IMR-90 (cell line): ENCODE data around the gene ARHGEF40. TPM values are rescaled to one million over a fixed set of nuclear protein-coding genes. Genes with fewer than 3 reads are reported as not detected.

ENCODE experiments used
- ATAC-seq: fragments of 200-7000 bp; cut with Tn5 transposase; 2 replicates; pipeline ENCODE4 v1.9.1; 2020; ENCODE audit warnings: low read depth, mild to moderate bottlenecking, moderate library complexity
- BruUV-seq: library from RNA; stranded (reverse); fragments of 400-500 nt; replicated peaks from 2 replicates; lab custom pipeline; 2021; lab: Mats Ljungman, UMichigan
- CTCF ChIA-PET: fragments of 300-600 bp; formaldehyde crosslinking; extraction: SDS; loops from one replicate; lab custom pipeline; 2021; ENCODE audit warnings: antibody characterized with exemption; lab: Yijun Ruan, JAX
- POLR2A ChIA-PET: fragments of 300-600 bp; sonication (Branson Sonifier 250); formaldehyde crosslinking; loops from one replicate; lab custom pipeline; 2022; ENCODE audit warnings: antibody characterized with exemption; ENCODE audit not compliant: unreplicated experiment; lab: Charles Lee
- DNase-seq: peaks from one replicate; pipeline ENCODE4 v3.0.0; 2013
- H2AFZ ChIP-seq: replicated peaks from 2 replicates; pipeline ENCODE3; 2013; ENCODE audit warnings: low read length, mild to moderate bottlenecking; ENCODE audit not compliant: poor library complexity
- H2AK5ac ChIP-seq: 2 replicates; pipeline ENCODE4 v1.6.1; 2013; ENCODE audit warnings: low read depth, low read length, inconsistent platforms
- H2AK9ac ChIP-seq: replicated peaks from 2 replicates; pipeline ENCODE3; 2013; ENCODE audit warnings: mild to moderate bottlenecking, low read depth, low read length, moderate library complexity; ENCODE audit not compliant: poor library complexity
- H2BK120ac ChIP-seq: 2 replicates; pipeline ENCODE4 v1.6.1; 2013; ENCODE audit warnings: low read depth, low read length, inconsistent platforms
- H2BK15ac ChIP-seq: 3 replicates; pipeline ENCODE4 v1.6.1; 2013; ENCODE audit warnings: low read depth, low read length, inconsistent platforms
- H2BK20ac ChIP-seq: 2 replicates; pipeline ENCODE4 v1.6.1; 2013; ENCODE audit warnings: low read depth, mild to moderate bottlenecking, inconsistent platforms, low read length, moderate library complexity
- H2BK5ac ChIP-seq: 2 replicates; pipeline ENCODE4 v1.6.1; 2013; ENCODE audit warnings: mild to moderate bottlenecking, low read depth, low read length, inconsistent platforms; ENCODE audit not compliant: poor library complexity, severe bottlenecking
- H3K14ac ChIP-seq: replicated peaks from 2 replicates; pipeline ENCODE4 v1.6.1; 2013; ENCODE audit warnings: low read depth, low read length, inconsistent platforms
- H3K18ac ChIP-seq: 2 replicates; pipeline ENCODE4 v1.6.1; 2013; ENCODE audit warnings: low read depth, low read length, control low read depth
- H3K23ac ChIP-seq: 2 replicates; pipeline ENCODE4 v1.6.1; 2013; ENCODE audit warnings: low read depth, low read length, inconsistent platforms
- H3K27ac ChIP-seq: 2 replicates; pipeline ENCODE4 v1.5.1; 2013; ENCODE audit warnings: mild to moderate bottlenecking, control low read depth, low read length; ENCODE audit not compliant: insufficient read depth
- H3K27me3 ChIP-seq: 2 replicates; pipeline ENCODE4 v1.6.1; 2013; ENCODE audit warnings: low read length; ENCODE audit not compliant: control insufficient read depth, insufficient read depth
- H3K36me3 ChIP-seq: 2 replicates; pipeline ENCODE4 v1.6.1; 2013; ENCODE audit warnings: low read length, mixed read lengths; ENCODE audit not compliant: control insufficient read depth, insufficient read depth
- H3K4ac ChIP-seq: 2 replicates; pipeline ENCODE4 v1.6.1; 2013; ENCODE audit warnings: low read depth, low read length, inconsistent platforms
- H3K4me1 ChIP-seq: 2 replicates; pipeline ENCODE4 v1.6.1; 2013; ENCODE audit warnings: low read length, mixed read lengths; ENCODE audit not compliant: control insufficient read depth, insufficient read depth
- H3K4me2 ChIP-seq: 2 replicates; pipeline ENCODE4 v1.6.1; 2013; ENCODE audit warnings: low read depth, mild to moderate bottlenecking, control low read depth, low read length, moderate library complexity
- H3K4me3 ChIP-seq: 2 replicates; pipeline ENCODE4 v1.5.1; 2013; ENCODE audit warnings: low read depth, mild to moderate bottlenecking, control low read depth, low read length, moderate library complexity; ENCODE audit not compliant: insufficient read depth
- H3K56ac ChIP-seq: 2 replicates; pipeline ENCODE4 v1.6.1; 2013; ENCODE audit warnings: low read length, inconsistent platforms; ENCODE audit not compliant: insufficient read depth; ENCODE audit errors: extremely low read depth
- H3K79me1 ChIP-seq, 2 experiments: 2 replicates each; pipeline ENCODE4 v1.6.1; 2013; ENCODE audit warnings: low read length in 2 of 2, inconsistent platforms in 1 of 2, low read depth in 1 of 2
- H3K9ac ChIP-seq: 2 replicates; pipeline ENCODE4 v1.6.1; 2013; ENCODE audit warnings: low read depth, low read length, control low read depth
- H3K9me1 ChIP-seq: 2 replicates; pipeline ENCODE4 v1.6.1; 2013; ENCODE audit warnings: low read length, inconsistent platforms; ENCODE audit not compliant: insufficient read depth
- H3K9me3 ChIP-seq: 2 replicates; pipeline ENCODE4 v1.6.1; 2013; ENCODE audit warnings: low read length; ENCODE audit not compliant: control insufficient read depth, insufficient read depth
- H4K20me1 ChIP-seq: 2 replicates; pipeline ENCODE4 v1.6.1; 2013; ENCODE audit warnings: low read length, inconsistent platforms; ENCODE audit not compliant: insufficient read depth
- H4K5ac ChIP-seq: 2 replicates; pipeline ENCODE4 v1.6.1; 2013; ENCODE audit warnings: mild to moderate bottlenecking, low read depth, low read length, control low read depth
- H4K8ac ChIP-seq, 2 experiments: 2 replicates each; pipeline ENCODE4 v1.6.1; 2013; ENCODE audit warnings: low read depth in 2 of 2, low read length in 2 of 2, control low read depth in 1 of 2, inconsistent platforms in 1 of 2
- H4K91ac ChIP-seq: 2 replicates; pipeline ENCODE4 v1.6.1; 2013; ENCODE audit warnings: low read depth, low read length, inconsistent platforms; ENCODE audit not compliant: insufficient read depth
- BHLHE40 ChIP-seq: fragments of 150-350 bp; IDR thresholded peaks from 2 replicates; pipeline ENCODE4 v1.6.1; 2016; ENCODE audit warnings: mild to moderate bottlenecking, low read depth, low read length
- CHD1 ChIP-seq: IDR thresholded peaks from 2 replicates; pipeline ENCODE4 v1.6.1; 2012; ENCODE audit warnings: low read depth, low read length, improper control_type of control experiment
- FOS ChIP-seq: fragments of 150-350 bp; IDR thresholded peaks from 2 replicates; pipeline ENCODE4 v1.6.1; 2016; ENCODE audit warnings: low read depth, low read length
- MAFK ChIP-seq: IDR thresholded peaks from 2 replicates; pipeline ENCODE4 v1.6.1; 2012; ENCODE audit warnings: low read depth, low read length, improper control_type of control experiment
- MAZ ChIP-seq: IDR thresholded peaks from 2 replicates; pipeline ENCODE4 v1.6.1; 2012; ENCODE audit warnings: low read depth, mild to moderate bottlenecking, low read length, improper control_type of control experiment, moderate library complexity, borderline replicate concordance
- MXI1 ChIP-seq: IDR thresholded peaks from 2 replicates; pipeline ENCODE4 v1.6.1; 2012; ENCODE audit warnings: low read depth, mild to moderate bottlenecking, low read length, moderate library complexity, borderline replicate concordance
- NFE2L2 ChIP-seq: fragments of 150-350 bp; IDR thresholded peaks from 2 replicates; pipeline ENCODE4 v1.6.1; 2016; ENCODE audit warnings: low read depth, mild to moderate bottlenecking, low read length
- POLR2A ChIP-seq: IDR thresholded peaks from 2 replicates; pipeline ENCODE4 v1.6.1; 2012; ENCODE audit warnings: mild to moderate bottlenecking, low read depth, low read length
- RAD21 ChIP-seq: IDR thresholded peaks from 2 replicates; pipeline ENCODE4 v1.6.1; 2012; ENCODE audit warnings: low read length, improper control_type of control experiment
- RCOR1 ChIP-seq: IDR thresholded peaks from 2 replicates; pipeline ENCODE4 v1.6.1; 2012; ENCODE audit warnings: mild to moderate bottlenecking, low read length, improper control_type of control experiment; ENCODE audit not compliant: insufficient replicate concordance
- RFX5 ChIP-seq: IDR thresholded peaks from 2 replicates; pipeline ENCODE4 v1.8.0; 2012; ENCODE audit warnings: low read depth, mild to moderate bottlenecking, low read length, moderate library complexity
- SMC3 ChIP-seq: fragments of 150-350 bp; IDR thresholded peaks from 2 replicates; pipeline ENCODE4 v1.6.1; 2016; ENCODE audit warnings: low read depth, mild to moderate bottlenecking, antibody characterized with exemption, low read length, moderate library complexity
- WGBS, 2 experiments: methylation state at CpG; one replicate each; pipeline versions ENCODE4 v1.1.5 to v1.1.7; 2013; ENCODE audit warnings: missing lambda C conversion rate in 2 of 2; ENCODE audit not compliant: insufficient read length in 1 of 2; ENCODE audit errors: extremely low coverage in 2 of 2; 5-methylcytosine and 5-hydroxymethylcytosine counted together
- dilution Hi-C: fragments of 300-500 bp; cut with HindIII; formaldehyde crosslinking; loops from one replicate; pipeline ENCODE4 v1.14.3; 2018; ENCODE audit warnings: low sequenced_read_pairs; ENCODE audit not compliant: unreplicated experiment
- in situ Hi-C: fragments of 300-500 bp; cut with MboI; formaldehyde crosslinking; loops from 3 replicates; pipeline ENCODE4 v1.14.3; 2019; ENCODE audit warnings: low sequenced_read_pairs, inconsistent platforms, mixed read lengths
- intact Hi-C: fragments of 100-400 bp; cut with micrococcal nuclease; formaldehyde crosslinking; loops from 2 replicates; pipeline ENCODE4 v1.10.0; 2022
- polyA plus RNA-seq, 3 experiments: library from polyadenylated mRNA; depleted of rRNA; stranded (reverse); fragments of >200 nt; gene quantifications; 2 replicates each; pipeline ENCODE4 v1.2.3, GENCODE V29; 2012; ENCODE audit warnings: low replicate concordance in 1 of 3
- total RNA-seq: library from RNA; depleted of rRNA; stranded (reverse); fragments of >200 nt; gene quantifications from 2 replicates; pipeline ENCODE4 v1.2.3, GENCODE V29; 2012
- TF ChIP-seq, protein P1 (sequence below): fragments of 150-350 bp; IDR thresholded peaks from 2 replicates; pipeline ENCODE4 v1.6.1; 2016; ENCODE audit warnings: low read depth, mild to moderate bottlenecking, low read length, moderate library complexity, borderline replicate concordance
- TF ChIP-seq, protein P2 (sequence below): conservative IDR thresholded peaks from 2 replicates; pipeline ENCODE4 v1.5.1; 2012; ENCODE audit warnings: mild to moderate bottlenecking, low read depth, low read length, improper control_type of control experiment
- TF ChIP-seq, protein P3 (sequence below): fragments of 150-350 bp; IDR thresholded peaks from 2 replicates; pipeline ENCODE4 v1.6.1; 2017; ENCODE audit warnings: mild to moderate bottlenecking, antibody characterized with exemption, low read length, low read depth

Gene ARHGEF40
- total and polyA plus RNA-seq, 2 of the 4 experiments (the other 2 are of a cell fraction), result 18.1 to 58.4 TPM

DNA sequence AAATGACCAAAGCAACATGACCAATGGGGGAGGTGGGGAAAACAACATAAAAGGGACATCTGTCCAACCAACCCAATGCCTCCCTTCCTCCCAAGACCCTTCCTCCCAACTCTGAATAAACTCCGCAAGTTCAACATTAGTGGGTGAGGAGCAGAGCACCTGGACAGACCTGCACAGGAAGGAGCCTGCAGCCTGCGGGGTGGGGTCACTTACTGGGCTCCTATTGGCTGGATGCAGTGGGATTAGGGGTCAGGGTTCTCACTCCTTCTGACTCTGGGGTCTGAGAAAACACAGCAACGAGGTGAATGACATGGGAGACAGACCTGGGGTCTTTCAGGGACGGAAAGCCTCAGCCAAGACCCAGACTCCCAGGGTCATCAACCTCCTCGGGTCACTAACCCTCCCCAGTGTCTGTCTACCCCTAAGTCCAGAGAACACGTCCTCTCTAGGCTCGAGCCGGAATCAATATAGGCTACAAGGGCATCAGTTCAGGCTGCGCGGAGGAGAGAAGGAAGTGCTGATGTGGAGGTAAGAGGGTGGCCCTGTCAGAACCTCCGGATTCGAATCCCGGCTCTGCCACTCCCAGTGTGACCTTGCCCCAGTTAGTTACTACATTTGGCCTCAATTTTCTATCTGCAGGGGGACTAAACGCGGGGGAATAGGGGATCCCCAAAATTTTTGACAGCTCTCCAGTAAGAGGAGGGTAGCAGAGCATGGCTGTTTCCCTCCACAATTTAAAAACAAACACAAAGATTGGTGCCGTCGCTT, 46.1 kb upstream of the ARHGEF40 start:
- no peak for DNase-seq
- Histone ChIP-seq H3K27me3 (peaks cover 61% of the 10 kb centered on the region), H2BK15ac (no peak overlapping the region), H2BK5ac (no peak overlapping the region), H3K14ac (no peak overlapping the region), H3K4me3 (peak overlapping the region; percentile 36; the same call in 1 of the 2 replicates), H2AK5ac (no peak overlapping the region), H2AFZ (peak overlapping the region; percentile 87), H4K5ac (no peak overlapping the region), H3K9me3 (no peaks in the 10 kb centered on the region), H4K91ac (no peak overlapping the region), H3K56ac (no peak overlapping the region), H3K4me2 (peak overlapping the region; percentile 65; the same call in 1 of the 2 replicates), H3K9ac (no peak overlapping the region), H3K36me3 (no peaks in the 10 kb centered on the region), H3K18ac (no peak overlapping the region), H3K4ac (no peak overlapping the region), H3K23ac (no peak overlapping the region), H3K9me1 (no peaks in the 10 kb centered on the region), H3K4me1 (no peaks in the 10 kb centered on the region), H3K27ac (no peak overlapping the region), H4K20me1 (no peaks in the 10 kb centered on the region), H3K79me1 (no peaks in the 10 kb centered on the region), H4K8ac (no peak overlapping the region), H2BK120ac (no peak overlapping the region), H2AK9ac (no peak overlapping the region), H2BK20ac (no peak overlapping the region)
- in situ Hi-C loops (no loop called here), intact Hi-C loops (no loop called here), dilution Hi-C loops (no loop called here)
- CTCF ChIA-PET, result interaction anchor here (0.6 to 1.2 kb wide), 2 partner anchors 9 kb away, joined by 3 to 4 read pairs; no protein-coding TSS in a partner anchor
- POLR2A ChIA-PET, result no interaction called here
- ATAC-seq, result no peak
- WGBS, 2 experiments, result no CpG with 5 or more reads among the region's 17 CpGs
- no TSS peak for BruUV-seq
- TF ChIP-seq FOS (no peak), MAZ (no peak), RAD21 (no peak), RFX5 (no peak), POLR2A (no peak), MAFK (no peak), BHLHE40 (no peak), NFE2L2 (no peak), SMC3 (no peak), RCOR1 (no peak), CHD1 (no peak), MXI1 (no peak)
- TF ChIP-seq, protein P1, sequence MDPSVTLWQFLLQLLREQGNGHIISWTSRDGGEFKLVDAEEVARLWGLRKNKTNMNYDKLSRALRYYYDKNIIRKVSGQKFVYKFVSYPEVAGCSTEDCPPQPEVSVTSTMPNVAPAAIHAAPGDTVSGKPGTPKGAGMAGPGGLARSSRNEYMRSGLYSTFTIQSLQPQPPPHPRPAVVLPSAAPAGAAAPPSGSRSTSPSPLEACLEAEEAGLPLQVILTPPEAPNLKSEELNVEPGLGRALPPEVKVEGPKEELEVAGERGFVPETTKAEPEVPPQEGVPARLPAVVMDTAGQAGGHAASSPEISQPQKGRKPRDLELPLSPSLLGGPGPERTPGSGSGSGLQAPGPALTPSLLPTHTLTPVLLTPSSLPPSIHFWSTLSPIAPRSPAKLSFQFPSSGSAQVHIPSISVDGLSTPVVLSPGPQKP, result no peak
- TF ChIP-seq, protein P2, sequence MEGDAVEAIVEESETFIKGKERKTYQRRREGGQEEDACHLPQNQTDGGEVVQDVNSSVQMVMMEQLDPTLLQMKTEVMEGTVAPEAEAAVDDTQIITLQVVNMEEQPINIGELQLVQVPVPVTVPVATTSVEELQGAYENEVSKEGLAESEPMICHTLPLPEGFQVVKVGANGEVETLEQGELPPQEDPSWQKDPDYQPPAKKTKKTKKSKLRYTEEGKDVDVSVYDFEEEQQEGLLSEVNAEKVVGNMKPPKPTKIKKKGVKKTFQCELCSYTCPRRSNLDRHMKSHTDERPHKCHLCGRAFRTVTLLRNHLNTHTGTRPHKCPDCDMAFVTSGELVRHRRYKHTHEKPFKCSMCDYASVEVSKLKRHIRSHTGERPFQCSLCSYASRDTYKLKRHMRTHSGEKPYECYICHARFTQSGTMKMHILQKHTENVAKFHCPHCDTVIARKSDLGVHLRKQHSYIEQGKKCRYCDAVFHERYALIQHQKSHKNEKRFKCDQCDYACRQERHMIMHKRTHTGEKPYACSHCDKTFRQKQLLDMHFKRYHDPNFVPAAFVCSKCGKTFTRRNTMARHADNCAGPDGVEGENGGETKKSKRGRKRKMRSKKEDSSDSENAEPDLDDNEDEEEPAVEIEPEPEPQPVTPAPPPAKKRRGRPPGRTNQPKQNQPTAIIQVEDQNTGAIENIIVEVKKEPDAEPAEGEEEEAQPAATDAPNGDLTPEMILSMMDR, result no peak
- TF ChIP-seq, protein P3, sequence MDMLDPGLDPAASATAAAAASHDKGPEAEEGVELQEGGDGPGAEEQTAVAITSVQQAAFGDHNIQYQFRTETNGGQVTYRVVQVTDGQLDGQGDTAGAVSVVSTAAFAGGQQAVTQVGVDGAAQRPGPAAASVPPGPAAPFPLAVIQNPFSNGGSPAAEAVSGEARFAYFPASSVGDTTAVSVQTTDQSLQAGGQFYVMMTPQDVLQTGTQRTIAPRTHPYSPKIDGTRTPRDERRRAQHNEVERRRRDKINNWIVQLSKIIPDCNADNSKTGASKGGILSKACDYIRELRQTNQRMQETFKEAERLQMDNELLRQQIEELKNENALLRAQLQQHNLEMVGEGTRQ, result no peak
